ENCODE measurements around the gene KCNN1.
"Not testable (repeated sequence)": the region's sequence is repeated elsewhere in the genome, so short reads cannot be mapped to it uniquely, and the experiment has no call there.

KCNN1 gene

DNA sequence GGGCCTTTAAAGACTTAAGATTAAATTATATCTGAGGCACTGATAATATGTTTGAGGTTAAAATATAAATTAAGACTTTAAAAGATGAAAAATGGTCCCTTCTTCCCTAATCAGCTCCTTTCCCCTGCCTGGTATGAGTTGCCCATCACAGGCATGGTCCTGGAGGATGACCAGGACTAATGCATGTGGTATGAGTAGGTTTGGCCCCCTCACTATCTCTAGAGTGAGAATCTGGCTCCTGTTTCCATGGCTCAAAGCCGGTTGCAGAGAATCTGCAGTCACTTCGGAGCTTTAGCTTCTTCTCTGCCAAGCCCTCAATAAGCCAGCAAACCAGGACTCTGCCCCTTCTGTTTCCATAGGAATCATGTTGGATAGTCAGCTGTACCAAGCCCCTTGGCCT lies 65.2 kb downstream of the KCNN1 start:
- DNase-seq = not testable (repeated sequence)

DNA sequence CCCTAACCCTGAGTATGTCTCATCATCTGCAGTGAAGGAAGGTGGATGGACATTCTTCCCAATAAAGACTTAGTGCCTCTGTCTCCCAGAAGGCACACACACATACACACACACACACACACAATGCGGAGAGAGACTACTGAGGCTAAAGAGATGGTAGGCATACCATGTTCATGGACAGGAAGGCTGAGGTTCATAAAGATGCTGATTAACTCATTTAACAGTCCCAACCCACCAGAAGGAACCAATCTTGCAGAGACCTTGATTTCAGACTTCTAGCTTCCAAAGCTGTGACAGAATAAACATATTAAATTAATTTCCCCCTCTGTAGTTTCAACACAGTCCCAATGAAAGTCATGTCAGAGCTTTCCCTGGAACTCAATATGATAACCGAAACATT lies 74.1 kb downstream of the KCNN1 start:
- no peak for DNase-seq

DNA sequence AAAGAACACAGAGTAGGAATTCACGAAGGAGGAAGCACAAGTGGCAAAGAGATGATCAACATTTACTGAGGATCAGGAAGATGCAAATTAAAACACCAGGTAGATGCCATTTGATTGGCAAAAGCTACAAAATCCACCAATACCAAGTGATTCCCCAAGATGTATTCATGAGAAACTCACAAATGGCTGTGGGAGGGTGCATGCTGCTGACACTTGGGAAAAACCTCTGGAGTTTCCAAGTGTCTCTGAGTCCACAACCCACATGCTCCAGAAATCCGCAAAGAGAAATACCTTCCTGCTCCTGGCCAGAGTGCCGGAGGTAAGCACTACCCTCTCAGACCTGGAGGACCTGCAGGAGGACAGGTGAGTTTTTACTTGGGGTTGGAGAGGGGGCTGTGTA lies 76.8 kb downstream of the KCNN1 start:
- no peak for DNase-seq

DNA sequence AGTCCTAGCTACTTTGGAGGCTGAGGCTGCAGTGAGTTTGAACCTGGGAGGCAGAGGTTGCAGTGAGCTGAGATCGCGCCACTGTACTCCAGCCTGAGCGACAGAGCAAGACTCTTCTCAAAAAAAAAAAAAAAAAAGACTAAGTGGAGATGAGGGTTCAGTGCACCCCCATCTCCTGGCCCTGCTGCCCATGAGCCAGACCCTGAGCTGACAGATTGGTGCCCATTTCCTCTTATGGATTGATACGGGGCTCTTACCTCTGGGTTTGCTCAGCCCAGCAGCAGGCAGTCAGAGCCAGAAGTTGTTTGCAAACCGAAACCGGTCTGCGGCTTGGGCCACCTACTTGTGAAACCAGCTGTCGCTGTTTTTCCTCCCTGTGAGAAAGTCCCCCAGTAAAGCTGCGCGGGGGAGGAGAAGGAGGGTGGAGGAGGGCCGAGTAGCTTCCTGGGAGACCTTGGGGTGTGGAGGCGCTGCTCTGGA lies 78.0 kb downstream of the KCNN1 start:
- no peak for DNase-seq

DNA sequence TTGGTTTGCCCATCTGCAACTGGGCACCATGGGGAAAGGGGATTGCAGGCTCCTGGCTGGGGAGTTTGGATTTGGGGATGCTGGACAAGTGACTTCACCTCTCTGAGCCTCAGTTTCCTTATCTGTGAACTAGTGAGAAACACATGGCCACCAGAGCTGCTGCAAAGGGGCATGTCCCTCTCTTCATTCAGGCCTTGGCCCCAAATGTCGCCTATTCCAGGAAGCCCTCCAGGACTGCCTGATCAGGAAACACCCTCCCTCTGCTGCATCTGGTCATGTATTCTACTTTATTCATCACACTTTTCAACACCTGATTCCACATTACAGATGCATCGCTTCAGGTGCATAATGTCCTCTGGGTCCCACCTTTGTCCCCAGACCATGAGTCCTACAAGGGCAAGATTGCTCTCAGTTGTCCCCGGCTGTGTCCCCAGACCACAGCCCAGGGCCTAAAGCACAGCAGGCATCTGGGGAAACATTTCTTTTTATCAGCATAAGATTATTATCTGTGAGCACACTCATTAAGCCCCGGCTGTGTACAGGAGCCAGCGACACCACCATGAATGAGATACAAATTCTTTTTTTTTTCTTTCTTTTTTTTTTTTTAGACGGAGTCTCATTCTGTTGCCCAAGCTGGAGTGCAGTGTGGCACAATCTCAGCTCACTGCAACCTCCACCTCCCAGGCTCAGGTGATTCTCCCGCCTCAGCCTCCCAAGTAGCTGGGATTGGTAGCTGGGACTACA lies 78.6 kb downstream of the KCNN1 start:
- DNase-seq = no peak

DNA sequence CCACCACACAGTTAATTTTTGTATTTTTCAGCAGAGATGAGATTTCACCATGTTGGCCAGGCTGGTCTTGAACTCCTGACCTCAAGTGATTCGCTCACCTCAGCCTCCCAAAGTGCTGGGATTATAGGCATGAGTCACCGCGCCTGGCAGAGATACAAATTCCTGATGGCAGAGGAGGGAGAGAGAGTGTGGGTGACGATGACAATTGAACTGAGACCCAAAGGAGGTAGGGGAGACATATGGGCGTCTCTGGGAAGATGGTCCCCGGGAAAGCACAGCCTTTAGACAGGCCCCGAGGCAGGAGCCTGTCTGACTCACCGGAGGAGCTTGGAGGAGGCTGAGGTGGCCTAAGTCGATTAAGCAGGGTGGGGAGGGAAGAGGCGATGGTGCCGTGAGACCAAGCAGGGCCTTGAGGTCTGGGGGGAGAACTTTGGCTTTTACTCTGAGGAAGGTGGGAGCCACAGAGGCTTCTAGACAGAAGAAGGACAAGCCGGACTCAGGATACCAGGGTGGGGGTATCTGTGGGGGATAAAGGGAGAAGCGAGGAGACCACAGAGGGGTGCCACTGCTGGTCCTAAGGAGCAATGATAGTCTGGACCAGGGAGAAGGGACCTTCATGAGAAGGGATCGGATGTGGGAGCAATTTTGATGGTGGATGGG lies 79.3 kb downstream of the KCNN1 start:
- no peak for DNase-seq

DNA sequence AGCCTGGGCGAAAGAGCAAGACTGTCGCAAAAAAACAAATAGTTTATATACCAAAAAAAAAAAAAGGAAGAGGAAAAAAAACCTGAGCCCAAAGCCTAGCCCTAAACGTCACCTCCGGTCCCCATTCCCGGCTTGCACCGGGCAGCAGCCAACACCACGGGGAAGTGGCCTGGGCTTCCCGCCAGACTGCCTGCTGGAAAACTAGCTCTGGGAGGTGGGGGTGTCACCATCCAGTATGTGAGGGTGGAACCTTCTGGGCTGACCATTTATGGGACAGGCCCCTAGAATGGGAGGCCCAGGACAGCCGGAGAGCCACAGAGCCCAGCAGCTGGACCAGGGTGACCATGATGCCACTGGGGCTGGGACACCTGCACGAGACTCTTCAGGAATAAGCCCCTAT lies 82.5 kb downstream of the KCNN1 start:
- no peak for DNase-seq

Measured in COR-L47 (cell line).